Daoy (cell line): ENCODE results near the gene SORCS3. TPM values are rescaled to one million over a fixed set of nuclear protein-coding genes. Genes with fewer than 3 reads are reported as not detected.

Experiments used
- DNase-seq: peaks from one replicate; pipeline ENCODE4 v3.0.0-alpha.2; 2015; ENCODE audit warnings: low read depth
- total RNA-seq: library from RNA; depleted of rRNA; stranded (reverse); fragments of >200 nt; shearing (Covaris generic); gene quantifications from 2 replicates; pipeline ENCODE4 v1.2.3, GENCODE V29; 2014

SORCS3 gene
- total RNA-seq, 1 experiment from 2014 or later: not detected

DNA sequence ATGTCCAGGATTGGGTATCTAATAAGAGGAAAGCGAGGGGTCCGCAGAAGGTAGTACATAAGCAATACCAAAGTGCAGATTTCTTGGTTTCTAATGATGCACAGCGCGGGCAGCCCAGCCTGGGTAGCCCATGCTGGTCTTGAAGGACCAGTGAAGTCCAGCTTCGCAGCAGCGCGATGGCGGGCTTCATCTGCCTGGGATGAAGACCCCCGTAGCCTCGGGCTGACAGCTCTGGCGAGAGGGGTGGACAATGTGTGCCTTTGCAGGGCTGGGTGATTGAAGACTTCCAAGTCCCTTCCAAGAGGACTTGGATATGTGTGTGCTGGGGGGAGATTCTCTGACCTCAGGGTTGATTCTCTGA, 2.2 kb downstream of the SORCS3 start:
- DNase-seq: no peak

DNA sequence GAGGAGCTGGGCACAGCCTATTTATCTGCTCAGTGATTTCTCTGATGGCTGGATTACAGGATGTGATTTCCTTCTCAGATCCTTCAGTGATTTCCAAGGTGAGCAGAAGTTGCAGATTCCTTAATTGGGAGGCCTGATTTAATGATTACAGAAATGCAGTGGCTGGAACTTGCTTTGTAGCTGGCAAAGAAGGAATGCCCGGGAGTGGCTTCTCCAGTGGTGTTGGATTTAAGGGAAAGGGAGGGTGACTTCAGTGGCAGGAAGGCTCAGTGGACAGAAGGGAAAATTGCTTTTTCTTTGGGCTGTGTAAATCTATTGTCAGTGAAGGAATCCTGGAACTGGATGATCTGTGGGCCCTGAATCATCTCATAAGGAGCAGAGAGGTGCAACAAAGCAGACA, 5.1 kb downstream of the SORCS3 start:
- no peak for DNase-seq

GRCh38 chr10:104648421-104648820, 7.3 kb downstream of the SORCS3 start:
- DNase-seq: no peak

DNA sequence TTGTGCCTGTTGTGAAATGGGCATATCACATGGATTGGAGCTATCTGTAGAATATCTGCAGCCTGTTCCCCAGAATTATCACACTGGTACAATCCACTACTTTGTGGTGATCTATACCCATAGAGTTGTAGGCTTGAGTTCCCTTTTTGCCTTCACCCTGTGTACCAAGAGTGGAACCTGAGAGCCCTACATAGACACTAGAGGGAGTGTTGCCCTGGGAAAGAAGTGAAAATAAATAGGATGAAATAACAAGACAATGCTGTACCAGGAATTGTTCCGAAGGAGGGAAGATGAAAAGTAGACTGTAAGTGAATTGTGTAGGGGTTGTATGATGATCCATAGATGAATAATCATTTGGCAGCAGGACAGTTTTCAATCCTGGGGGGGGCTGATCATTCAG, 9.0 kb downstream of the SORCS3 start:
- DNase-seq: no peak

DNA sequence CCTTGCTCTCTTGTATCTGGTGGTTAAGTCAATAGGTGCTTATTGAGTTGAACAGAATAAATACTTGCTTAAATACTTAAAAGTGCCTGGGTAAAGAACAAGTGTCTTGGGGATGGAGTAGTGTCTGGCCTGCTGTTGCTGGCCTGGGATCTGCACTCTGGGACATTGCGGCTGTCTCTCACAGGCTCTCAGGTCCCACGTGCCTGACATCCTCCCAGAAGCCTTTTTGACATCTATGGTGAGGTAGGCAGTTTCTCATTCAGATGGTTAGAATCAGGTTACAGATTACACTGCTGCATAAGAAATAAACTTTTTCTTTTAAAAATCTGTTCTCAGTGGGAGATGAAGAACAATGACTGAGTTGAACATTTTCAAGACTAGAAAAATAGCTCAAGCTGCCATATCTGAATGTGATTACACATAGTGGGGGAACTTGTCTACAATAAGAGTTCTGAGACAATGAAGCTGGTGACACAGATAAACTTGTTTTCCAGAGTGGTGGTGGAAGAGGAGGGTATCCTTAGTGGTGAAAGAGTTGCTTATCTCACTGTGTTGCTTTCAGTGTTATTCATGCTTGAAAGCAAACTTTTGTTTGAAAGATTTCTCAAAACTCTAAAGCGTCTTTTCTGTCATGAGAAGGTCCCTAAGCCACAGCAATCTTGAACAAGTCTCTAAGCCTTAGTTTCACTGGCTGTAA, 9.7 kb downstream of the SORCS3 start:
- no peak for DNase-seq

- DNase-seq: no peak
Measured at GRCh38 chr10:104657036-104657435, 15.9 kb downstream of the SORCS3 start.

GRCh38 chr10:104657457-104657856, 16.4 kb downstream of the SORCS3 start:
- DNase-seq: no peak

- no peak for DNase-seq
Measured at GRCh38 chr10:104658067-104658466, 17.0 kb downstream of the SORCS3 start.

DNA sequence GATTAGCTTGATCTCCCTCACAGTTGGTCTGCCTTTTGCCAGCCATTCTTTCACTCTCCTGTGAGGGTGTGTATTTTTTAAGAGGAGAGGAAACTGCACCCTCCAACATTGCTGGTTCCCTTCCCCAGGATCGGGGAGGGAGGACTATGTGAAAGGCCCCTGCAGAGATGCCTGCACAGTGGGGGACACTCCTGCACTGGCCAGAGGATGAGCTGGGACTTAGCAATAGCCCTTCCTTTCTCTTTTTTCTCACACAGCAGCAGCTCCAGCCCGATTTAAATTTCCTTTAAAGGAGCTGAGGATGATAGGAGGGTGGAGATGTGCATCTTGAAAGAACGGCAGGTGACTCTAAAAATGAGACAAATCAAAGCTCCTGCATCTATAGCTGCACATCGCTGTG, 18.7 kb downstream of the SORCS3 start:
- no peak for DNase-seq

DNA sequence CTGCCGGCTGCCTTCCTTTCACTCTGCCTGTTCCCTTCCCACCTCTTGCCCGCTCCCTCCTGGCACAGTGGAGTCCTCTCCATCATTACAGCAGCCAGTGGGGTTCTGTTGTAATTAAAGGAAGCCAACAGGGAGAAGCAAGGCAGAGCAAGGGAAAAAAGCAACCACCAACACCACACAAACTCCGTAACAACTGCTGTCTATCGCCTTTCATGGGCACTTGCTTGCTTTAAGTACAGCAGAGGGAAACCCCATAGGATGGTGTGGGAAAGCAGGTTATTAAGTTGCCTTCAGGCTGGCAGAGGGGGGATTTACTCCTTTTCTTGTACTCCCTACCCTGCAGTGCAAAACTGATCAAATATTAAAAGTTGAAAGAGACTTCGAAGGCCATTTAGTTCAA, 22.0 kb downstream of the SORCS3 start:
- no peak for DNase-seq

GRCh38 chr10:104663563-104663962, 22.5 kb downstream of the SORCS3 start:
- no peak for DNase-seq

DNA sequence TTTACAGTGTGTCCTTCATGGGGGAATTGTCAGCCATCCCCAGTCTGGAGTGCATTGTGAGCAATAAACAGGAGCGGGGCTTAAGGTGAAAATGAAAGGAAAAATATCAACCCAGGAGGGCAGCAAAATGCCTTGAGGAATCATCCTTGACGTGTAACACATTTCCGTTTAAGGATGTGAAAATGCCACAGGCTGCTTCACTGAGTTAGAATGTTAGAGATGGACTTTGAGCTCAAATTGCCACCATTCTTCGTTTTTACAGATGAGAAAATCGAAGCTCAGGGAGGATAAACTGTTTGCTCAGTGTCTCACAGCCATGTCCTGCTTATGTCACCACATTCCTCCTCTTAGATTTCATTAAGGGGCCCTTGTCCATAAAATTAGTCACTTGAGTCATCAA, 23.1 kb downstream of the SORCS3 start:
- no peak for DNase-seq

- no peak for DNase-seq
Measured at GRCh38 chr10:104665174-104665573, 24.1 kb downstream of the SORCS3 start.

DNA sequence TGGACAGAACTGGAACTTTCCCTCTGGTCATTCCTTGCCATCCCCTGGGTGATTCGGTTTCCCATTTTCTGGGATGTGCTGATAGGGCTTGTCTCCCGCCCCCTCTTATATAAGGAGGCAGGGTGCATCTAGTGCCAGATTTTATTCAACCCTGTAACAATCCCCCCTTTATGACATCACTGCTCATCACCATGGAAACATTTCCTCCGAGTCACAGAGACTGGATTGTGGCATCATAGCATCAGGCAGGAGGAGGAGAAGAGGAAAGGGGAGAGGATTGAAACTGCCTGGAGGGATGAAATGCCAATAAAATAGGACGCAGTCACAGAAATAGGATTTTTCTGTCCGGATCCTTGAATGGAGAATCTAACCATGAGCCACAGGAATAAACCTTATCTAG, 25.0 kb downstream of the SORCS3 start:
- no peak for DNase-seq

- no peak for DNase-seq
Measured at GRCh38 chr10:104676874-104677273, 35.8 kb downstream of the SORCS3 start.

GRCh38 chr10:104678658-104679057, 37.6 kb downstream of the SORCS3 start:
- DNase-seq: no peak

DNA sequence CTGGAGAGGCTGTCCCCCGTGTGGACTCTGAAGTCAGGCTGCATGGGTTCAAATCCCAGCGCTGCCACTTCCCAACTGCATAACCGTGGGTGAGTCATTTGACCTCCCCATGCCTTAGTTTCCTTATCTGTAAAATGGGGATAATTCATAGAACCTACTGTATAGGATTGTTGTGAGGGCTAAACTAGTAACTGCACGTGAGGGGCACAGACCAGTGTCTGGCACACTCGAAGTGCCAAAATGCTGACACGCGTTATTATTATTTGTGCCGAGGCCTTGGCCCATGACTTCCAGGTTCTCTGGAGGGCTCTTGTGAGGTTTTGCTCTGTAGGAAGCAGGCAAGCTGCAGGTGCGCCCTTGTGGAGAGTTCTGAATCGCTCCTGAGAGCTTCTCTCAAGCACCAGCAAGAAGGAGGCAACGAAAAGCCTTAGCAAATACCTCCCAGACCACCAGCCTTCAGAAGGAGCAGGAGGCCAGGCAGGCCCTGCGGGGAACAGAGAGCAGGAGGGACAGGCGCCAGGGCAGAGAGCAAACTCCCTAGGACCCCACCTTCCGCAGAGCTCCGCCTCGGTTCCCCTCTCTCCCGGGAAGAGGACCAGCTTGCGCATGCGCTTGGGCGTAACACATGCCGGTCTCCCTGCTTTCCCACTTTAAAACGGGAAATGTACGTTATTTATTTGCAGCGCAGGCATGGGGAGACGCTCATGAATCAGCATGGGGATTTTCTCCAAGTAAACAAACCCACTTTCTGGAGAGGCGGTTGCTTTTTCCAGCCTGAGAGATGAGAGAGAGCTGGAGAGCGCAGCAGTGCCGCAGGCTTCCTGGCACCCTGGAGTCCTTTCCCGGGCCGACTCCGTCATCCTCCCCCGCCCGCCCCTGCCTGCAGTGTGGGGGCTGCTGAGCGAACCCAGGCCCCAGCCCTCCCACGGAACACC, 39.6 kb downstream of the SORCS3 start:
- no peak for DNase-seq

GRCh38 chr10:104681485-104681884, 40.4 kb downstream of the SORCS3 start:
- no peak for DNase-seq

DNA sequence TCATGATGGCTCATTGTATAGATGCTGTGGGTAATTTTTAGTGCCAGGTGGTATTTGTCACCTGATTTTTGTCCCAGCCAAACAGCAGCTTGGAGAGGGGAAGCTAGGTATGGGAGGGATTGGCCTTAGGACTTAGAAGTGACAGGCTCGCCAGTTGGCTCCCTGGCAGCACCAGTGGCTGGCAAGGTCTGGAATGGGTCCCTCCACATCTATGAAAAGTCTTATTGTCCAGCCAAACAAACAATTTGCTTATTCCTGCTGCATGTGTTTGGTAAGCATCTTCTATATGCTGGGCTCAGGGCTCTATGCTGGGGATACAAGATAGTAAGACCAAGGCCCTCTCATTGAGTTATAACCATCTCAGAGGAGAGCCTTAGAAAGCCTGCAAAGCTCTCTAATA, 42.5 kb downstream of the SORCS3 start:
- no peak for DNase-seq

DNA sequence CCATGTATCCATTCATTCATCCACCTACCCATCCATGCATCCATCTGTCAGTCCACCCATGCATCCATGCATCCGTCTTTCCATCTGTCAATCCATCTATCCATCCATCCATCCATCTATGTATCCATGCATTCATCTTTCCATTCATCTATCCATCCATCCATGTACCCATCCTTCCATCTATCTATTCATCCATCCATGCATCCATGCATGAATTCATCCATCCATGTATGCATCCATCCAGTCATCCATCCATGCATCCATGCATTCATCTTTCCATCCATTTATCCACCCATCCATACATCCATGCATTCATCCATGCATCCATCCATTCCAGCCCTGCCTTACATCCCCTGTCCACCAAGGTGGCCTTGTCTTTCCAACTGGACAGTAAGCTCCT, 45.7 kb downstream of the SORCS3 start:
- DNase-seq: no peak

- no peak for DNase-seq
Measured at GRCh38 chr10:104688251-104689042, 47.4 kb downstream of the SORCS3 start.

GRCh38 chr10:104689105-104689504, 48.0 kb downstream of the SORCS3 start:
- no peak for DNase-seq
